ENCODE results near the gene PNMA3. TPM values are rescaled to one million over a fixed set of nuclear protein-coding genes. Genes with fewer than 3 reads are reported as not detected.
"Not testable (repeated sequence)": the region's sequence is repeated elsewhere in the genome, so short reads cannot be mapped to it uniquely, and the experiment has no call there.

The PNMA3 gene
- total RNA-seq, 2 experiments from 2014 or later = 1.2 to 1.4 TPM

DNA sequence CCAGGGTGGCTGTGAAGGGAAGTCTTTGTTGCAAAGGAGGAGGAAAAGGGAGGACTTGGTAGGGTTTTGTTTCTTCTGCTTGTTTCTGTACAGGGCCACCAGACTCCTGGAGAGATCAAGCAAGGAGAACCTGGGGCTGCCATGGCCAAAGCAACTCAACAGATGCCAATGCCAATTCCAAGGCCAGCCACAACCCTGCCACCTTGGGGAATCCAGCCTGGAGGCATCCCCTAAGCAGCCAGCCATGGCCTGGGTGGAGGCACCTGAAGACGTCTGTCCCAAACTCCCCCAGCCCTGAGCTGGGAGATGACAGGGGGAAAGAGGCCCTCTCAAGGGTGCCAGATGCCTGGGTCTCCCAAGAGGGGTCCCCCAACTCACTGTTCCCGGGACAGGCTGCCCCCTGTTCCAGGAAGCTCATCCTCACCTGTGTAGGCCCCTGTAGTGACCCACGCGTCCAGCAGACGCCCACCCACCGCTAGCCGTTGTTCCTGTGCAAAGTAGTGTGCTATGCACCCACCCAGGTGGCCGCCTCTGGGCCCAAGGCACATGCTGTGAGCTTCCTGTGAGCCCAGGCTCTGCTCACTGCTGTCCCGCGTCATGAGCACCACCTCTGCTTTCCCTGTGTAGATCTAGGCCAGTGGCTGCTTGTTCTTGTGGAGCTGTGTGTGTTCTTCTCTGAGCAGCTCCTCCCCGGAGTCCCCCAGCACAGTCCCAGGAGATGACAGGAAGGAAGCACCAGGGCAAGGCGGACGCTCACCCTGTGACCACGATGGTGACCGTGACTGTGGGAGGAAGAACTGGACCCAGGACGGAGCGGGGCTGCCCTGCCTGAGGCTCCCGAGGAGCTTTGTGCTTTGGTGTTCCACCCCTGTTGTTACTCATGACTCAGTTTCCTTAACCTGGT is 3.2 kb downstream of the PNMA3 start:
- H3K27me3 Mint-ChIP-seq = no peaks in the 10 kb centered on the region
- CTCF ChIA-PET = no interaction called here
- no peaks in the 10 kb centered on the region for H3K4me1 Mint-ChIP-seq (ENCODE audit: low read depth)
- H3K4me3 Mint-ChIP-seq = no peak overlapping the region
- DNase-seq = no peak
- intact Hi-C loops (cut with micrococcal nuclease) = no loop called here
- POLR2A ChIA-PET = no interaction called here
- no peaks in the 10 kb centered on the region for H3K36me3 Mint-ChIP-seq
- no peak overlapping the region for H3K27ac Mint-ChIP-seq
- no peaks in the 10 kb centered on the region for H3K9me3 Mint-ChIP-seq

DNA sequence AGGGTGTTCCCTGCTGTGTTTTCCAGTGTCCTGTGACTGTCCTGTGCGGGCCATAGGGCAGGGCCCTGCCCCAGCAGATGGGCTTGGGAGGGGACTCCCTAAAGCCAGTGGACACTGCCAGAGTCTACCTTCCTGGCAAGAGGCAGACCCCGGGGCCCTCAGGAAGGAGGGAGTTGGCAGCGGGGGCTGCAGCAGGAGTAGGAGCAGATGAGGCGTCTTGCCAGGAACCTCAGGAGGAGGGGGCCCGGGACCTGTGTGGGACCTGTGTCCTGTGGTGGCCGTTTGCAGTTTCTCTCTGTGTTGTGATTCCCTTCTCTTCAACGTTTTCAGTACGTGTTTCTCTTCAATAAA is 3.8 kb downstream of the PNMA3 start:
- Mint-ChIP-seq H3K4me3 (no peak overlapping the region), H3K27me3 (no peaks in the 10 kb centered on the region), H3K4me1 (ENCODE audit: low read depth) (no peaks in the 10 kb centered on the region), H3K27ac (no peak overlapping the region), H3K9me3 (no peaks in the 10 kb centered on the region), H3K36me3 (no peaks in the 10 kb centered on the region)
- POLR2A ChIA-PET = no interaction called here
- intact Hi-C loops (cut with micrococcal nuclease) = no loop called here
- CTCF ChIA-PET = no interaction called here
- DNase-seq = no peak

DNA sequence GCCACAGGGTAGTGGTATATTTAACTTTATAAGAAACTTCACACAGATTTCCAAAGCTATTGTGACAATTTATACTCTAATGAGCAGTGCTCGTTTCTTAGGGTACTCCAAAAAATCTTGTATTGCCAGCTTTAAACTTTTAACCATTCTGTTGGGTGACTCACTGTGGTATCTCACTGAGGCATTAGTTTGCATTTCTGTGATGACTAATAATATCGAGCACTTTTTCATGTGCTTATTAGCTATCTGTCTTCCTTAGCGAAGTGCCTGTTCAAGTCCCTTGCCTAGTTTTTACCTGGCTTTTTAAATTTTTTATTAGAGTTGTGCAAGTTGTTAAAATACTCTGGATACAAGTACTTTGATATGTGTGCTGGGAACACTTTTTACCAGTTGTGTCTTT is 5.5 kb downstream of the PNMA3 start:
- Mint-ChIP-seq H3K27ac (no peak overlapping the region), H3K4me3 (no peak overlapping the region), H3K9me3 (no peaks in the 10 kb centered on the region), H3K36me3 (no peaks in the 10 kb centered on the region), H3K4me1 (ENCODE audit: low read depth) (no peaks in the 10 kb centered on the region), H3K27me3 (no peaks in the 10 kb centered on the region)
- intact Hi-C loops (cut with micrococcal nuclease) = no loop called here
- DNase-seq = no peak
- POLR2A ChIA-PET = no interaction called here
- CTCF ChIA-PET = interaction anchor here (0.7 kb wide), 1 partner anchor 9 kb away, joined by 3 read pairs; no protein-coding TSS in a partner anchor

DNA sequence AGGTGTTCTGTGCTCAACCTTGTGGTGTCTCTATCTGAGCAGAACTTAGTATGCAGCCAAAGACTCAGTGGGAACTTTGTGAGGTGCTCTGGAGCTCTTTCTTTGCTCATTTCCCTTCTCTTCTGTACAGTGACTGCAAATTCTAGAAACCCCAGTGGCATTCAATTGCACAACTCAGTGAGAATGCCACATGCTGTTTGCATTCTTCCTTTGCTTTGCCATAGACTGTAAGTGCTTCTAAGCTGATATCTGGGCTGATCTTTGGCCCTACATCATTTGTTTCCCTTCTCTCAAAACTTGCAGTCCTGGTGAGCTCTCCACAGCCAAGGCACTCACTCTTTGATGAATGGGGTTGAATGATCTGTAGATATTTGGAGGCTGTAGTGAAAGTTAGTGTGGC is 7.0 kb downstream of the PNMA3 start:
- H3K27ac Mint-ChIP-seq = no peak overlapping the region
- POLR2A ChIA-PET = no interaction called here
- intact Hi-C loops (cut with micrococcal nuclease) = no loop called here

DNA sequence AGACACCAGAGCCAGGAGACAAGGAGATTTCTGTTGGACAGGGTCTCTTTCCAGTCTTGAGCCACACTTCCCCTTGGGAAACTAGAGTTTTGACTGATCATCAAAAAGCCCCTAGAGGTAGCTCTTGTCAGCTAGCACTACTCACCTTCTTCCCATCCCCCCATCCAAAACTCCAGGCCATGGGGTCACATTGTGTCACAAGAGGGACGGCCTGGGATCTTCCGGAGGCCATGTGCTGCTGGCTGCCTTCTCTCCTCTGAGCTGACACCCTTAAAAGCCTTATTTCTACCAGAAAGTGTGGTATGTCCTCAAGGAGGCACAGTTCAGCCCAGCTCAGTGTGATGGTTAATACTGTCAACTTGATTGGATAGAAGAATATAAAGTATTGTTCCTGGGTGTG is 7.8 kb downstream of the PNMA3 start:
- intact Hi-C loops (cut with micrococcal nuclease) = no loop called here

More for the DNA sequence above, 7.0 kb downstream of the PNMA3 start:
- no peak overlapping the region for H3K4me3 Mint-ChIP-seq
- H3K9me3 Mint-ChIP-seq = no peaks in the 10 kb centered on the region
- no peaks in the 10 kb centered on the region for H3K27me3 Mint-ChIP-seq
- no peaks in the 10 kb centered on the region for H3K36me3 Mint-ChIP-seq
- CTCF ChIA-PET = no interaction called here
- no peaks in the 10 kb centered on the region for H3K4me1 Mint-ChIP-seq (ENCODE audit: low read depth)
- no peak for DNase-seq

DNA sequence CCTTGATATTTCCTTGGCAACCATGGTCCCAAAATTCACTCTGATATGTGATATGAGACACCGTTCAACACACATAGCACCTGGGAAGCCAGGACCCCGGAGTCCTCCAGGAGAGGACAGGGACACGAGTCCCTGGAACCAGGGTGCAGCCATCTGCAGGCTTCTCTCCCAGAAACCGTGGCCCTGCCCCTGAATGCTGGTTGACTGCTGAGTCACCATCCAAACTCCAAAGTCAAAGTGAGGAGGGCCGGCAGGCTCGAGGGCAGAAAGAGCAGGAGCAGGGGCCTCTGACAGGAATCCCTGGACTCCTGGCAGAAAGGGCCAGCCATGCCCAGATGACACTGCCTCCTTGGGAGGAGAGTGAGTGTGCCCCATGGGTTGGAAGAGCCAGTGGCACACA is 9.1 kb downstream of the PNMA3 start:
- Mint-ChIP-seq H3K4me3 (no peak overlapping the region), H3K4me1 (ENCODE audit: low read depth) (no peaks in the 10 kb centered on the region), H3K36me3 (no peaks in the 10 kb centered on the region), H3K9me3 (no peaks in the 10 kb centered on the region), H3K27me3 (no peaks in the 10 kb centered on the region), H3K27ac (no peak overlapping the region)
- ChIA-PET CTCF (no interaction called here), POLR2A (no interaction called here)
- no peak for DNase-seq
- intact Hi-C loops (cut with micrococcal nuclease) = no loop called here

More for the DNA sequence above, 7.8 kb downstream of the PNMA3 start:
- Mint-ChIP-seq H3K27me3 (no peaks in the 10 kb centered on the region), H3K9me3 (no peaks in the 10 kb centered on the region), H3K4me1 (ENCODE audit: low read depth) (no peaks in the 10 kb centered on the region), H3K27ac (no peak overlapping the region), H3K4me3 (no peak overlapping the region), H3K36me3 (no peaks in the 10 kb centered on the region)
- DNase-seq = no peak
- CTCF ChIA-PET = no interaction called here
- POLR2A ChIA-PET = no interaction called here

DNA sequence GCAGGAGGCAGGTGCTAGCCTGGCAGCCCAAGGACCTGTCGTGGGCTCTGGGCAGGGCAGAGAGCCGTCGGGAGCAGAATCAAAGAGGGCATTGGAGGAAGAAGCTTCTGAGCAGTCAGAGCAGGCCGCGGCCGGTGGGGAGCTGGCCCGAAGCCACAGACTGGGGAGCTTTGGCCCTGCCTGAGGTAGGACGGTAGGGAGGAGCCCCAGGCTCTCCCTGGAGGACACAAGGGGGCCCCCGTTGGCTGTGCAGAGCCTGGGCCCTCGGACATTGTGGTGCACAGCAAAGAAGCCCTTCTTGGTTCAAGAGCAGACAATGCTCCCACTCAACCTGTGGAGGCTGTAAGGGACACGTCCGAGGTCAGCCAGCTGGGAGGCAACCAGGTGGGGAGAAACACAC is 10.1 kb downstream of the PNMA3 start:
- POLR2A ChIA-PET; CTCF ChIA-PET; intact Hi-C loops (cut with micrococcal nuclease); H3K9me3 Mint-ChIP-seq; H3K27me3 Mint-ChIP-seq; H3K27ac Mint-ChIP-seq; H3K4me3 Mint-ChIP-seq; H3K36me3 Mint-ChIP-seq; H3K4me1 Mint-ChIP-seq (ENCODE audit: low read depth); DNase-seq: not testable (repeated sequence)

DNA sequence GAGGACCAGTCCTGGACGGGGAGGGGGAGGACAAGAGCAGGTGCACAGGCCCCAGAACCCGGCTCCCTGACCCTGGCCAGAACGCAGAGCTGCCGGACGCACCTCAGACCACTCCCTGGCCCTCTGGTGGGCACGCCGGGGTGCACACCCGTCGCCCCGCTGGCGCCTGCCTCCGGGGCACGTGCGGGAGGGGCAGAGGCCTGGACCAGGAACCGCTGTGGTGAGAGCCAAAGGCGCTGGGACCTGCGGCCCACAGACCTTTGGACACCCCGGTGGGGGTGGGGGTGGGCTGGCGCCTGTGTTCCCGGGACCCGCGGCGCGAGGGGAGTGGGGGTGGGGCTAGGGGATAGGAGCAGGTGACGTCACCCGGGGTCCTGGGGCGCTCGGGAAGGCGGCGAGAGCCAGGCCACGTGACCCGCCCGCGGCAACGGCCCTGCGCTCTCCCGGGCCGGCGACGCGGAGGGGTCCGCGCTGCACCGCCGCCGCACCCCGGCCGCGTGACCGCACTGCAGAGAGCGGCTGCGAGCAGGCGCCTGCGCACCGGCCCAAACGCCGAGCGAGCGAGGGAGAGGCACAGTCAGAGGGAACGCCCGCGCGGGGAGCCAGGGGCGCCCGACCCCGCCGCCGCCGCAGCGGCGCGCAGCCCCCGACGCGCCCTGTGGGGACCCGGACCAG is 15.8 kb downstream of the PNMA3 start, which contains the start of gene PNMA6A:
Gene PNMA6A, plus strand, starts transcription at position 546 of the 675 bp plus-strand sequence. CDS start 609 bp downstream, outside the sequence.
- H3K4me1 Mint-ChIP-seq (ENCODE audit: low read depth); intact Hi-C loops (cut with micrococcal nuclease); H3K27ac Mint-ChIP-seq; DNase-seq; H3K27me3 Mint-ChIP-seq; CTCF ChIA-PET; H3K36me3 Mint-ChIP-seq; POLR2A ChIA-PET; H3K9me3 Mint-ChIP-seq; H3K4me3 Mint-ChIP-seq: not testable (repeated sequence)

DNA sequence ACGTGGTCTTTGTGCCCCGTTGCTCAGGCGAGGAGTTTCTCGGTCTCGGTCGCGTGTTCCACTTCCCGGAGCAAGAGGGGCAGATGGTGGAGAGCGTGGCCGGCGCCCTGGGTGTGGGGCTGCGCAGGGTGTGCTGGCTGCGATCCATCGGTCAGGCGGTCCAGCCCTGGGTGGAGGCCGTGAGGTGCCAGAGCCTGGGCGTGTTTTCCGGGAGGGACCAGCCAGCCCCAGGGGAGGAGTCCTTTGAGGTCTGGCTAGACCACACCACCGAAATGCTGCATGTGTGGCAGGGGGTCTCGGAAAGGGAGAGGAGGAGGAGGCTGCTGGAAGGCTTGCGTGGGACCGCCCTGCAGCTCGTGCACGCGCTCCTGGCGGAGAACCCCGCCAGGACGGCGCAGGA is 17.1 kb downstream of the PNMA3 start:
- H3K36me3 Mint-ChIP-seq; POLR2A ChIA-PET; H3K27ac Mint-ChIP-seq; H3K27me3 Mint-ChIP-seq; CTCF ChIA-PET; H3K9me3 Mint-ChIP-seq; H3K4me3 Mint-ChIP-seq; H3K4me1 Mint-ChIP-seq (ENCODE audit: low read depth); DNase-seq; intact Hi-C loops (cut with micrococcal nuclease): not testable (repeated sequence)

DNA sequence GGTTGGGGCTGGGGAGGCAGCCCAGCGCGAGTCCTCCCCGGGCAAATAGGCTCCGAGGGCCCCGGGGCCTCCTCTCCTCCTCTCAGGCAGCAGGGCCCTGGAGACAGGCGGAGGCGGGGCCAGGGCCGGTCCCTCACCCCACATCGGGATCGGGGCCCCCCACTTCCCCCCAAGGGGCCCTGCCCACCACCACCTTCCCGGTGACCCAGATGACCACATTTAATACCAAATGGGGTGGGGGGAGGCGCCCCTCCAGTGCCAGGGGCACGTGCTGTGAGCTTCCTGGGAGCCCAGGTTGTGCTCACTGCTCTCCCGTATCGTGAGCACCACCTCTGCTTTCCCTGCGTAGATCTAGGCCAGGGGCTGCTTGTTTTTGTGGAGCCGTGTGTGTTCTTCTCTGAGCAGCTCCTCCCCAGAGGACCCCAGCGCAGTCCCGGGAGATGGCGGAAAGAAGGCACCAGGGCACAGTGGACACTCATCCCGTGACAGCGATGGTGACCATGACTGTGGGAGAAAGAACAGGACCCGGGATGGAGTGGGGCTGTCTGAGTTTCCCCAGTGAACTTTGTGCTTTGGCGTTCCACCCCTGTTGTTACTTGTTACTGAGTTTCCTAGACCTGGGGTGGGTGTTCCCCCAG is 18.1 kb downstream of the PNMA3 start:
- Mint-ChIP-seq H3K27ac (no peak overlapping the region), H3K27me3 (no peaks in the 10 kb centered on the region), H3K36me3 (no peaks in the 10 kb centered on the region), H3K4me1 (ENCODE audit: low read depth) (no peaks in the 10 kb centered on the region), H3K4me3 (no peak overlapping the region), H3K9me3 (no peaks in the 10 kb centered on the region)
- no peak for DNase-seq
- intact Hi-C loops (cut with micrococcal nuclease) = no loop called here
- ChIA-PET POLR2A (no interaction called here), CTCF (no interaction called here)

DNA sequence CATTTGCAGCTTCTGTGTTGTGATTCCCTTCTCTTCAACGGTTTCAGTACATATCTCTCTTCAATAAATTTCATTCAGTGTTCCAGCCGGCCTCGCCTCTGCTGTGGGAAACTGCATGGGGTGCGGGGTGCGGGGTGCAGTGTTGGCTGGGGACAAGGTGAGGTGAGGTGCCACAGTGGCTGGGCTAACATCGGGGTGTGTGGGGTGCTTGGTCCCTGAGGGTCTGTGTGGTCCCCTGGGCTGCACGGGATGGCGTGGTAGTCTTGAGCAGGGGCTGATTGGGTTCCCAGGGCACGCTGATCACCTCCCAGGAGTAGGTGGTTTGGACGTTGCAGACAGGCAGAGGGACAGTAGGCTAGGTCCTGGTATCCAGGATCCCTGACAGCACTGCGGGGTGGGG is 18.7 kb downstream of the PNMA3 start:
- no peaks in the 10 kb centered on the region for H3K4me1 Mint-ChIP-seq (ENCODE audit: low read depth)
- no peak overlapping the region for H3K4me3 Mint-ChIP-seq
- no peak overlapping the region for H3K27ac Mint-ChIP-seq
- DNase-seq = no peak
- no peaks in the 10 kb centered on the region for H3K36me3 Mint-ChIP-seq
- H3K27me3 Mint-ChIP-seq = no peaks in the 10 kb centered on the region
- ChIA-PET POLR2A (no interaction called here), CTCF (no interaction called here)
- H3K9me3 Mint-ChIP-seq = no peaks in the 10 kb centered on the region
- intact Hi-C loops (cut with micrococcal nuclease) = no loop called here

DNA sequence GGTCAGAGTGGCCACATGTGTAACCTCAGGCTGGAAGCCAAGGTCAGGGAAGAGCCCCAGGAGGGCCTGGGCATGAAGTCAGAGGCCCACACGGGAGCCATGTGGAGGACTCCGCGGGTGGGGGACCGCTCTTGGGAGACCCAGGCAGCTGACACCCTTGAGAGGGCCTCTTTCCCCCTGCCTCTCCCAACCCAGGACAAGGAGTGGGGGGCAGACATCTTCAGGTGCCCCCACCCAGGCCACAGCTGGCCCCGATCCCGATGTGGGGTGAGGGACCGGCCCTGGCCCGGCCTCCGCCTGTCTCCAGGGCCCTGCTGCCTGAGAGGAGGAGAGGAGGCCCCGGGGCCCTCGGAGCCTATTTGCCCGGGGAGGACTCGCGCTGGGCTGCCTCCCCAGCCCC is 19.1 kb downstream of the PNMA3 start:
- Mint-ChIP-seq H3K9me3 (no peaks in the 10 kb centered on the region), H3K27me3 (no peaks in the 10 kb centered on the region), H3K27ac (no peak overlapping the region), H3K36me3 (no peaks in the 10 kb centered on the region), H3K4me1 (ENCODE audit: low read depth) (no peaks in the 10 kb centered on the region), H3K4me3 (no peak overlapping the region)
- ChIA-PET CTCF (no interaction called here), POLR2A (no interaction called here)
- intact Hi-C loops (cut with micrococcal nuclease) = no loop called here
- DNase-seq = no peak
